Colonic mucosa (tissue), 4 donors: ENCODE measurements around the gene LYPLA2. TPM values are rescaled to one million over a fixed set of nuclear protein-coding genes. Genes with fewer than 3 reads are reported as not detected.
A peak's percentile ranks its signal among the peaks of the same experiment; 100 is the strongest.
"Not testable (repeated sequence)": the region's sequence is repeated elsewhere in the genome, so short reads cannot be mapped to it uniquely, and the experiment has no call there.

ENCODE experiments used
- DNase-seq: peaks from one replicate; pipeline ENCODE4 v3.0.0-alpha.2; 2020
- H3K27ac ChIP-seq: fragments of 200-600 bp; one replicate; pipeline ENCODE4 v1.8.0; 2021
- H3K27me3 ChIP-seq: fragments of 200-600 bp; one replicate; pipeline ENCODE4 v1.8.0; 2021
- H3K36me3 ChIP-seq: fragments of 200-600 bp; one replicate; pipeline ENCODE4 v1.8.0; 2021
- H3K4me1 ChIP-seq: fragments of 200-600 bp; one replicate; pipeline ENCODE4 v1.8.0; 2021; ENCODE audit warnings: mild to moderate bottlenecking
- H3K4me3 ChIP-seq: fragments of 200-600 bp; one replicate; pipeline ENCODE4 v1.8.0; 2021
- H3K9ac ChIP-seq, 2 donors: one replicate each; pipeline ENCODE4 v1.7.0; 2013; ENCODE audit warnings: control low read depth in 2 of 2, low read depth in 2 of 2, low read length in 2 of 2
- H3K9me3 ChIP-seq: fragments of 200-600 bp; one replicate; pipeline ENCODE4 v1.8.0; 2021
- intact Hi-C: fragments of 100-400 bp; cut with DNase I; formaldehyde crosslinking; loops from one replicate; pipeline ENCODE4 v1.14.1; 2022
- total RNA-seq, 2 donors: library from RNA; stranded (reverse); fragmentation: NEBNext Ultra II Directional in 1 of 2; extraction: Animal tissue kit (Norgen Biotek cat#: 25700) in 1 of 2; gene quantifications; one replicate each; pipeline ENCODE4 v1.2.1, GENCODE V29; 2021
- TF ChIP-seq, protein P1 (sequence below): fragments of 200-600 bp; IDR thresholded peaks from one replicate; pipeline ENCODE4 v1.8.0; 2022; ENCODE audit warnings: antibody characterized with exemption, mild to moderate bottlenecking
- donor health status: healthy.
- donor health status: DM: no; HTN: no; CAD: no.
- donor health status: DM: no; HTN: no; CAD: no.

The LYPLA2 gene
- total RNA-seq, 2 donors from 2014 or later = 76.3 to 93.7 TPM

DNA sequence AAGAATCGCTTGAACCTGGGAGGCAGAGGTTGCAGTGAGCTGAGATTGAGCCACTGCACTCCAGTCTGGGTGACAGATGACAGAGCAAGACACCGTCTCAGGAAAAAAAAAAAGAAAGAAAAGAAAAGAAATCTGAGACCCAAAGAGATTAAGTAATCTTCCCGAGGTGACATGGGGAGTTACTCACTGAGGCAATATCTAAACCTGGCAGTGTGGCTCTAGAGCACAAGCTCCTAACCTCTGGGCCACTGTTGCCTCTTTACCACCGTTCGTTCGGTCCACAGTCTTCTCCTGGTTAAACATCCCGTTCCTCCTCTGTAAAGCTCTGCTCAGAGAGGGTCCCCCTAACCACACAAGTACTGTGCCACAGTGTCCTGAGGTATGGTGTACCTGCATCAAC lies 32.8 kb downstream of the LYPLA2 start:
- DNase-seq = no peak
- no peak overlapping the region for H3K4me3 ChIP-seq
- H3K27ac ChIP-seq = no peak overlapping the region
- H3K36me3 ChIP-seq = no peaks in the 10 kb centered on the region
- no peaks in the 10 kb centered on the region for H3K4me1 ChIP-seq
- TF ChIP-seq, protein P1, sequence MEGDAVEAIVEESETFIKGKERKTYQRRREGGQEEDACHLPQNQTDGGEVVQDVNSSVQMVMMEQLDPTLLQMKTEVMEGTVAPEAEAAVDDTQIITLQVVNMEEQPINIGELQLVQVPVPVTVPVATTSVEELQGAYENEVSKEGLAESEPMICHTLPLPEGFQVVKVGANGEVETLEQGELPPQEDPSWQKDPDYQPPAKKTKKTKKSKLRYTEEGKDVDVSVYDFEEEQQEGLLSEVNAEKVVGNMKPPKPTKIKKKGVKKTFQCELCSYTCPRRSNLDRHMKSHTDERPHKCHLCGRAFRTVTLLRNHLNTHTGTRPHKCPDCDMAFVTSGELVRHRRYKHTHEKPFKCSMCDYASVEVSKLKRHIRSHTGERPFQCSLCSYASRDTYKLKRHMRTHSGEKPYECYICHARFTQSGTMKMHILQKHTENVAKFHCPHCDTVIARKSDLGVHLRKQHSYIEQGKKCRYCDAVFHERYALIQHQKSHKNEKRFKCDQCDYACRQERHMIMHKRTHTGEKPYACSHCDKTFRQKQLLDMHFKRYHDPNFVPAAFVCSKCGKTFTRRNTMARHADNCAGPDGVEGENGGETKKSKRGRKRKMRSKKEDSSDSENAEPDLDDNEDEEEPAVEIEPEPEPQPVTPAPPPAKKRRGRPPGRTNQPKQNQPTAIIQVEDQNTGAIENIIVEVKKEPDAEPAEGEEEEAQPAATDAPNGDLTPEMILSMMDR = no peak
- no peaks in the 10 kb centered on the region for H3K9me3 ChIP-seq
- intact Hi-C loops = no loop called here
- H3K9ac ChIP-seq = no peak overlapping the region
- H3K27me3 ChIP-seq = no peaks in the 10 kb centered on the region

- H3K9me3 ChIP-seq = no peaks in the 10 kb centered on the region
- no peaks in the 10 kb centered on the region for H3K36me3 ChIP-seq
- H3K9ac ChIP-seq = peak overlapping the region; percentile 95 to 100
- intact Hi-C loops = no loop called here
- TF ChIP-seq, protein P1 = no peak
- H3K27me3 ChIP-seq = no peaks in the 10 kb centered on the region
- no peak for DNase-seq
- H3K27ac ChIP-seq = peak overlapping the region; percentile 91
- peak overlapping the region; percentile 95 for H3K4me3 ChIP-seq
- no peaks in the 10 kb centered on the region for H3K4me1 ChIP-seq
Observed at GRCh38 chr1:23824711-23825075, 33.7 kb downstream of the LYPLA2 start.

DNA sequence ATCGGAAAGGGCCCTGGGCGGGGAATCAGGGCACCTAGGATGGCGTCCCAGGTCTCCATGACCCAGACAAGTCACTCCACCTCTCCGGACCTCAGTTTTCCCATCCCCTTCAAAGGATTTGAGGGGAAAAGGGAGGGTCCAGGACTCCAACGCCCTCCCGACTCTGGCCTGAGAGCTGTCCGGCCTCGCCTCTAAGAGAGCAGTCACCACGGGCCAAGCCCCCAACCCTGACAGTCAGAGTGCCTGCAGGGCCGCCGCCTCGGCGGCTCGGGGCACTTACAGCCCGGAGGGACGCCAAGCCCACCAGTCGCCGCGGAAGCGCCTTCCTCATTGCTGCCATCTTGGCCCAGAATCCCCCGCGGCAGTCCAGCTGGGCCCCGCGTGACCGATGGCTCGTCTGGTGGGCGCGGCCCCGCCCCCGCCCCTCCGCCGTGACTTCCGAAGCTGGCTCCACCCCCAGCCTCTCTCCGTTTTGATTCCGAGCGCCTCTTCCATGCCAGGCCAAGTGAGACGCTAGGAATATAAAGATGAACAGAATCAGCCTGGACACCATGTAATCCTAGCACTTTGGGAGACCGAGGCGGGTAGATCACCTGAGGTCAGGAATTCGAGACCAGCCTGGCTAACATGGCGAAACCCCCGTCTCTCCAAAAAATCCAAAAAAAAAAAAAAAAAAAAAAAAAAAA lies 34.3 kb downstream of the LYPLA2 start, which contains the start of gene HMGCL:
Gene HMGCL (minus strand): TSS at position 354 of the 686 bp plus-strand sequence. CDS start 14 bp downstream, at position 340.
- no peaks in the 10 kb centered on the region for H3K36me3 ChIP-seq
- no peaks in the 10 kb centered on the region for H3K27me3 ChIP-seq
- H3K4me1 ChIP-seq = no peaks in the 10 kb centered on the region
- no peaks in the 10 kb centered on the region for H3K9me3 ChIP-seq
- intact Hi-C loops = no loop called here
- peak; percentile 94 for DNase-seq
- H3K9ac ChIP-seq = peak within 1 kb of the TSS; percentile 95 to 100
- TF ChIP-seq, protein P1 = no peak
- peak within 1 kb of the TSS; percentile 95 for H3K4me3 ChIP-seq
- H3K27ac ChIP-seq = peak within 1 kb of the TSS; percentile 91

- H3K4me1 ChIP-seq = no peaks in the 10 kb centered on the region
- no peaks in the 10 kb centered on the region for H3K9me3 ChIP-seq
- TF ChIP-seq, protein P1 = no peak
- H3K27me3 ChIP-seq = no peaks in the 10 kb centered on the region
- intact Hi-C loops = no loop called here
- H3K27ac ChIP-seq = peak overlapping the region; percentile 91
- DNase-seq = no peak
- H3K36me3 ChIP-seq = no peaks in the 10 kb centered on the region
- peak overlapping the region; percentile 95 to 100 for H3K9ac ChIP-seq
- H3K4me3 ChIP-seq = peak overlapping the region; percentile 95
Observed at GRCh38 chr1:23825762-23826522, 35.0 kb downstream of the LYPLA2 start.

DNA sequence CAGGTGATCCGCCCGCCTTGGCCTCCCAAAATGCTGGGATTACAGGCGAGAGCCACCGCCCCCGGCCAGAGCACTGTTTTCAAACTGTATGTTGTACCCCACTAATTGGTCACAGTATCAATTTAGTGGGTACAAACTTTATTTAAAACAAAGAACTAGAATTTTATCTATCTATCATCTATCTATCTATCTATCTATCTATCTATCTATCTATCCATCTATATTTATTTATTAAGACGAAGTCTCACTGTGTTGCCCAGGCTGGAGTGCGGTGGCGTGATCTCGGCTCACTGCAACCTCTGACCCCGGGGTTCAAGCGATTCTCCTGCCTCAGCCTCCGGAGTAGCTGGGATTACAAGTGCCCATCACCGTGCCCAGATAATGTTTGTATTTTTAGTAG lies 35.6 kb downstream of the LYPLA2 start:
- H3K27ac ChIP-seq, H3K27me3 ChIP-seq, H3K9me3 ChIP-seq, H3K9ac ChIP-seq, H3K4me3 ChIP-seq, DNase-seq, H3K4me1 ChIP-seq, intact Hi-C loops, H3K36me3 ChIP-seq: not testable (repeated sequence)

- DNase-seq = no peak
- no peak overlapping the region for H3K9ac ChIP-seq
- intact Hi-C loops = no loop called here
- H3K27me3 ChIP-seq = no peaks in the 10 kb centered on the region
- H3K36me3 ChIP-seq = no peaks in the 10 kb centered on the region
- no peaks in the 10 kb centered on the region for H3K9me3 ChIP-seq
- no peak overlapping the region for H3K27ac ChIP-seq
- no peak overlapping the region for H3K4me3 ChIP-seq
- H3K4me1 ChIP-seq = no peaks in the 10 kb centered on the region
- TF ChIP-seq, protein P1 = no peak
Observed at GRCh38 chr1:23827717-23828116, 36.8 kb downstream of the LYPLA2 start.

GRCh38 chr1:23834156-23834555 lies 43.2 kb downstream of the LYPLA2 start:
- H3K27me3 ChIP-seq, H3K36me3 ChIP-seq, H3K27ac ChIP-seq, H3K9ac ChIP-seq, intact Hi-C loops, H3K4me1 ChIP-seq, H3K4me3 ChIP-seq, H3K9me3 ChIP-seq, DNase-seq: not testable (repeated sequence)
